Endothelial cell of umbilical vein (primary cell): ENCODE measurements around the gene MRPL58.
A peak's percentile ranks its signal among the peaks of the same experiment; 100 is the strongest.

Source experiments
- EZH2 ChIP-seq: IDR thresholded peaks from 2 replicates; pipeline ENCODE4 v1.6.1; 2012; ENCODE audit warnings: borderline replicate concordance, low read depth, mild to moderate bottlenecking, moderate library complexity, low read length, inconsistent platforms; ENCODE audit not compliant: severe bottlenecking
- FOS ChIP-seq: IDR thresholded peaks from 2 replicates; pipeline ENCODE4 v1.6.1; 2011; ENCODE audit warnings: mild to moderate bottlenecking, low read length, moderate library complexity, borderline replicate concordance; ENCODE audit not compliant: insufficient read depth
- GATA2 ChIP-seq: IDR thresholded peaks from 2 replicates; pipeline ENCODE4 v1.7.0; 2011; ENCODE audit warnings: low read depth, mild to moderate bottlenecking, moderate library complexity, mixed read lengths, low read length; ENCODE audit not compliant: insufficient read length, insufficient read depth
- JUN ChIP-seq: IDR thresholded peaks from 2 replicates; pipeline ENCODE4 v1.6.1; 2011; ENCODE audit warnings: borderline replicate concordance, low read depth; ENCODE audit not compliant: insufficient read length, insufficient read depth
- MYC ChIP-seq: IDR thresholded peaks from one replicate; pipeline ENCODE4 v1.6.1; 2011; ENCODE audit warnings: mild to moderate bottlenecking, low read depth, low read length
- POLR2A ChIP-seq: IDR thresholded peaks from 2 replicates; pipeline ENCODE4 v1.6.1; 2012; ENCODE audit warnings: low read depth, mild to moderate bottlenecking, control low read depth, low read length
- POLR2AphosphoS5 ChIP-seq: IDR thresholded peaks from 2 replicates; pipeline ENCODE4 v1.6.1; 2012; ENCODE audit warnings: low read depth, mild to moderate bottlenecking, control low read depth, low read length, moderate library complexity; ENCODE audit not compliant: insufficient read depth
- TF ChIP-seq, protein P1 (sequence below), 2 donors: IDR thresholded peaks; 1 replicate in 1 of 2; 2 replicates in 1 of 2; pipeline ENCODE4 v1.5.1; 2011; ENCODE audit warnings: low read length in 2 of 2, mild to moderate bottlenecking in 2 of 2, moderate library complexity in 2 of 2, control low read depth in 1 of 2, inconsistent platforms in 1 of 2, low read depth in 1 of 2; ENCODE audit not compliant: insufficient read depth in 1 of 2; ENCODE audit errors: extremely low read depth in 1 of 2
- TF ChIP-seq, protein P2 (sequence below): IDR thresholded peaks from 2 replicates; pipeline ENCODE4 v1.6.1; 2011; ENCODE audit not compliant: insufficient read depth, insufficient read length

DNA sequence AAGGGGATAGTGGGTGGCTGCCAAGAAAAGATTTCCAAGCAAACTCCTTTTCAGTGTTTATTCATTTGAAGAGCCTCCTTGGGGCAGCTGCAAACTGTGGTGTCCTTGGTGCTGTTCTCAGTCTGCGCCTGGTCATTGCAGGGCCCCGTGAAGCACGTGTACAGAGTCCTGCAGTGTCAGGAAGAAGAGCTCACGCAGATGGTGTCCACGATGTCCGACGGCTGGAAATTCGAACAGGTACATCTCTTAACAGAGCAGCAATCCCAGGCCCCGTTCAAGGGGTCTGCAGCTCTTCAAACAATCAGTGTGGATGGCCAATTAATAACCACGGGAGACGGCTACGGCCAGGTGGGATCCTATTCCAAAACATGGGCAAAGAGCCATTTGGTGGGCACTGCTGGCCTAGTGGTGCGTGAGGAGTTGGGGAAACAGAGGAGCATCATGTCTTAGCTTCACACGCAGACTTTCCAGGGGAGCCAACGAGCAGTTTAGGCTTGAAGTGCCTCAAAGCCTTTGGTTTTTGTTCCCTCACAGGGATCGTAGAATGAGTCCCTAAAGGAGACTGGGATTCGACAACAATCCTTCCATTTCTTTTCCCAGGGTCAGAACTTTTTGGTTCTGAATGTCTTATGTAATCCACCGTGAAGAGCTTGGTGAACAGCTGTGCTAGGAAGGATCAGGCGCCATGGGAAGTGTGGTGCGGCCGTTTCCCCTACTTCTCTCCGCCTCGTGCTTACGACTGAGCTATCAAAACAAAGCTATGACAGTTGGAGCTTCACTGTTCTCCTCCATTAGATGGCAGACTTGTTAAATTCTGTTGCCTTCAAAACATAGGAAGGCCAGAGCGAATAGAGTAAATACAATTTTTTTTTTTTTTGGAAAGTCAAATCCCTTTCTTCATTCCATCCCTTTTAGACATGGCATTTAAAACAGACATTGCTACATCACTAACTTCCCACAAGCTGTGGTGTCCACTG, 47.2 kb downstream of the MRPL58 start:
- TF ChIP-seq, protein P1, sequence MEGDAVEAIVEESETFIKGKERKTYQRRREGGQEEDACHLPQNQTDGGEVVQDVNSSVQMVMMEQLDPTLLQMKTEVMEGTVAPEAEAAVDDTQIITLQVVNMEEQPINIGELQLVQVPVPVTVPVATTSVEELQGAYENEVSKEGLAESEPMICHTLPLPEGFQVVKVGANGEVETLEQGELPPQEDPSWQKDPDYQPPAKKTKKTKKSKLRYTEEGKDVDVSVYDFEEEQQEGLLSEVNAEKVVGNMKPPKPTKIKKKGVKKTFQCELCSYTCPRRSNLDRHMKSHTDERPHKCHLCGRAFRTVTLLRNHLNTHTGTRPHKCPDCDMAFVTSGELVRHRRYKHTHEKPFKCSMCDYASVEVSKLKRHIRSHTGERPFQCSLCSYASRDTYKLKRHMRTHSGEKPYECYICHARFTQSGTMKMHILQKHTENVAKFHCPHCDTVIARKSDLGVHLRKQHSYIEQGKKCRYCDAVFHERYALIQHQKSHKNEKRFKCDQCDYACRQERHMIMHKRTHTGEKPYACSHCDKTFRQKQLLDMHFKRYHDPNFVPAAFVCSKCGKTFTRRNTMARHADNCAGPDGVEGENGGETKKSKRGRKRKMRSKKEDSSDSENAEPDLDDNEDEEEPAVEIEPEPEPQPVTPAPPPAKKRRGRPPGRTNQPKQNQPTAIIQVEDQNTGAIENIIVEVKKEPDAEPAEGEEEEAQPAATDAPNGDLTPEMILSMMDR (IDR thresholded peaks at IDR 0.05; ENCODE audit: extremely low read depth in 1 of 2, insufficient read depth in 1 of 2, low read depth in 1 of 2, low read length in 2 of 2): peak; percentile 21 to 39
- TF ChIP-seq JUN (no peak), POLR2AphosphoS5 (no peak), EZH2 (no peak), POLR2A (no peak), MYC (no peak), FOS (no peak), GATA2 (no peak)
- TF ChIP-seq, protein P2, sequence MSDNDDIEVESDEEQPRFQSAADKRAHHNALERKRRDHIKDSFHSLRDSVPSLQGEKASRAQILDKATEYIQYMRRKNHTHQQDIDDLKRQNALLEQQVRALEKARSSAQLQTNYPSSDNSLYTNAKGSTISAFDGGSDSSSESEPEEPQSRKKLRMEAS: no peak
